DMS114 treated with DMSO at 0.1 percent for 48 hours (cell line): ENCODE measurements around the gene TMEM135.
A peak's percentile ranks its signal among the peaks of the same experiment; 100 is the strongest.

ENCODE experiments used
- DNase-seq: peaks from one replicate; lab custom pipeline; 2025; ENCODE audit not compliant: unreplicated experiment; lab: John Stamatoyannopoulos, UW

TMEM135 gene

GRCh38 chr11:87347441-87347840 lies 309.7 kb downstream of the TMEM135 start:
- no peak for DNase-seq

DNA sequence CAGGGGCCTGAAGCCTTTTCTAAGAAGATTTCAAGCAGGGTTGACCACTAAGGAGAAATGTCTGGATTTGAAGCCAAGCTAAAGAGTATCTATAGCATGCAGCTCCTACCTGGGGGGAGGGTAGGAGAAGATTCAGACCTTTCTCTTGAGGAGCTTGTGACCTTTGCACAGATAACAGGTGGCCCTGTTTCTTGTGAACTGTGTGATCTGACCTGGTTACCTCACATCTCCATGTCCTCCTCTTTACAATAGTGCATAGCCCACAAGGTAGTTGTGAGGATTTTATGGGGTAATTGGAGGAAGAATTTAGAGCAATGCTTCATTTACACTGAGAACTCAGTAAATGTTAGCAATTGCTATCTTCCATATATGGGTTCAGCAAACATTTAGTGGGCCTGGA lies 310.1 kb downstream of the TMEM135 start:
- DNase-seq = no peak

DNA sequence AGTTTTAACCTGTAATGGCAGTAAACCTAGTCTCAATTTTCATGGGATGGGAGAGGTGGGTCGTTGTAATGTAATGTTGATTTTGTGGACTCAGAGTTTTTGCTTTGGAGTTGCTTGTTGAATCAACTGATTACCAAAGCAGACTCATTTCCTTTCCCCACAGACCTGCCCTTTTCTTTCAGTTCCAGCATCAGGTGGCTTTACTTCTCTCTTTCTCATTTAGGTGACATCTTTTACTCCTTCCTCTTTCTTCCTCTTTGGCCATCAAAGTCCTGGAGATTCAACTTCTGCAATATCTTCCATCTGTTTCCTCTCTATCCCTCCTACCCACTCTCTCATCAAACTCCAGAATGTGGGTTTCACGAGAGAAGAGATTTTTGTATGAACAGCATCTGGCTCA lies 313.9 kb downstream of the TMEM135 start:
- DNase-seq = no peak

- peak; percentile 34 for DNase-seq
Measured at GRCh38 chr11:87352759-87353707, 315.3 kb downstream of the TMEM135 start.

- DNase-seq = no peak
Measured at GRCh38 chr11:87353771-87354345, 316.1 kb downstream of the TMEM135 start.

GRCh38 chr11:87355596-87355995 lies 317.9 kb downstream of the TMEM135 start:
- DNase-seq = no peak

DNA sequence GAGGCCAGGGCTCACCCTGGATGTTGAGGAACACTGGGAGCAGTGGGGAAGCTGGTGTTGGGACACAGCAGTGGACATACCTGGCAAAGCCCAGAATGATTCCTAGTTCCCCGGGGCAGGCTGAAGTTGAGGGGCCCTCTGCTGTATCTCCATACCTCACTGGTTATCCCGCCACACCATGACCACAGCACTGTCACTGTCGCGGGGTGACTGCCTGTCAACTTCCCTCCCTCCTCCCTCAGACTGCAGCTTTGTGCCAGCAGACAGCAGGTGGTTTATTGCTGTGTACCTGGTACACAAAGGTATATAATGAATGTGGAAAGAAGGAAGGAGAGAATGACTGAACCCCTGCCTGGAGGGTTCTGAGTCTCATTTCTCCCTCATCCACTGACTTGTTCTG lies 318.7 kb downstream of the TMEM135 start:
- DNase-seq = no peak

GRCh38 chr11:87358461-87358860 lies 320.7 kb downstream of the TMEM135 start:
- DNase-seq = no peak

- no peak for DNase-seq
Measured at GRCh38 chr11:87359401-87359800, 321.7 kb downstream of the TMEM135 start.

DNA sequence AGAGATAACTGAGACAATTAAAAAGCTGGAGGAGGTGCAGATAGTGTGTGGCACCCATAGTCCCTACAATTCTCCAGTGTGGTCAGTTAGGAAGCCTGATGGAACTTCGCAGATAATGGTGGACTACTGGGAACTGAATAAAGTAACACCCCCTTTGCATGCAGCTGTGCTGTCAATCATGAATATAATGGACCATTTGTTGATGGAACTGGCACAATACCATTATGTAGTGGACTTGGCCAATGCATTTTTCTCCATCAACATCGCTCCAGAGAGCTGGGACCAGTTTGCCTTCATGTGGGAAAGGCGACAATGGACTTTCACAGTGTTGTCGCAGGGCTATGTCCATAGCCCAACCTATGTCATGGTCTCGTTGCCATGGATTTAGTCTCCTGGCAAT lies 324.2 kb downstream of the TMEM135 start:
- no peak for DNase-seq

- no peak for DNase-seq
Measured at GRCh38 chr11:87366346-87366745, 328.6 kb downstream of the TMEM135 start.

DNA sequence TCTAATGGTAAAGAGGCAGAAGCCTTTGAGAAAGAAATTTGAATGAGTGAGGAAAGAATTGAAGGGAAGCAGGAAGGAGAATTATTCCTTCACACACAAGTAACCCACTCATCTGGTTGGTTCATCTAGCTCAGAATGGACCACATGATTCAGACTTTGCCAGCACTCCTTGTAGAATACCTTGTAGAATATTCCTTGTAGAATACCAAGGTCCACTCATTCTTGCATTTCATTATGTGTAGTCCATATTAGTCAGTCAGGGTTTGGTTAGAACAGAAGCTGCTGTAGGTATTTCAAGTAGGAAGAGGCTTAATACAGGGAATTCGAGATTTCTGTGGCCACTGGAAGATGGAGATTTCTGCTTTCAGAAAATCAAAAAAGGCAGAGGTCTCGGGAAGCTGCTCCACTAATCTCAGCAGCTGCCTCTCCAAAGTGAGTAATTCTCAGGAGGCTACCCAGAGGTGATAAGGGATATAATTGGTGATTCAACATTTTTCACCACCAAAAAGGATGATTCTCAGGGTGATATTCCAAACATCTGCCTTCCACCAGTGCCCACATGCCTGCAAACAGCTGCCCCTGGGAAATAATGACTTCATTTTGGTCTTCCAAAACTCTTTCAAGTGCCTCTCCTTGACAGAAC lies 329.1 kb downstream of the TMEM135 start:
- no peak for DNase-seq

- DNase-seq = no peak
Measured at GRCh38 chr11:87368151-87368550, 330.4 kb downstream of the TMEM135 start.

DNA sequence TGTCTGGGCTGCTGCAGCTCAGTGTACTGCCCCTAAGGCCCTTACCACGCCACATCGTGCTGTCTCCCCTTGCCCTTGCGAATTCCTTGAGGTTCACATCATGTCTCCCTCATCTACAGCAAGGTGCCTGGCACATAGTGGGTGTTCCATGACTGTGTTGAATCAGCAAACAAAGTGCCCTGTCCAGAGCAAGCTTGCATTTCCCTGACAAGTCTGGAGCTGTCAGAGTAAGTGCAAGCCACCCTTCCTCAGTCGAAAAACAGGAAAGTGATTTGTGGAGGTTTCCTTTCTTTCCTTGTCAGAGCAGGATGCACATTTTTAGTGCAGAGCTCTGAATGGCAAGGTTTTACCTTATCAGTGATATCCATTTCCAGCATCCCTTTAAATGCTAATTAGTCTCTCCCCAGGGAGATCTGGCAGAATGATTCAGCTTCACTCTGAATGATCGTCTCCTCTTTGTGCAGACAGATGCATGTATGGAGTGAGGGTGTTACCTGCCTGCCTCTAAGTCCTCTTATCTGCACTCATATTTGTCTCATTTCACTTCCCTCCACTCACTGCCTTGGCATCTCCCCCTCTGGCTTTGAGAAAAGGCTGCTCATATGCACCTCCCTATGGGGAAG lies 331.2 kb downstream of the TMEM135 start:
- no peak for DNase-seq

DNA sequence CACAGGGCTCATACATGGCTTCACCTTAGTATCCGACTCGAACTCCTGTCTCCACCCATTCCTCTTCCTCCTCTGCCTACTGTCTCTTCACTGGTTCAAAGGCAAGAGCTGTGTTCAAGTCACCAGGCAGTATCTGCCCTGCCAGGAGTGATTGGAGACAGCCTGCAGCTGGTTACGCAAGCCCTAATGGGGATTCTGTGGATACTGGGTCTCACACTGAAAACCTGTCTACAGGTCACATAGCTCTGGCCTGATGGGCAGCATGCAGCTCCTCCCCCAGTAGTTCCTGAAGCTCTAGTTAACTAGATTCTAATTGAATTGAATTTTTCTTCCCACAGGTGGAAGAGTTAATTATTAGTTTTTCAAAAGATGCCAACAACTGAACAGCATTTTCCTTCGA lies 332.2 kb downstream of the TMEM135 start:
- DNase-seq = no peak

- DNase-seq = no peak
Measured at GRCh38 chr11:87372065-87372464, 334.3 kb downstream of the TMEM135 start.
